Smooth muscle cell (in vitro differentiated cells): Measurements from ENCODE around the gene TC2N. TPM values are rescaled to one million over a fixed set of nuclear protein-coding genes. Genes with fewer than 3 reads are reported as not detected.
"Not testable (repeated sequence)": the region's sequence is repeated elsewhere in the genome, so short reads cannot be mapped to it uniquely, and the experiment has no call there.

Source experiments
- DNase-seq: peaks from one replicate; lab custom pipeline; 2025; ENCODE audit not compliant: unreplicated experiment; lab: John Stamatoyannopoulos, UW
- H2AFZ ChIP-seq: fragments of 200-600 bp; sonication (generic); 2 replicates; pipeline ENCODE4 v1.6.0; 2016; ENCODE audit warnings: antibody characterized with exemption, low read depth, mild to moderate bottlenecking
- H3F3A ChIP-seq: fragments of 200-600 bp; sonication (generic); 2 replicates; pipeline ENCODE4 v1.6.0; 2017; ENCODE audit warnings: antibody characterized with exemption, low read depth
- H3K27ac ChIP-seq: fragments of 200-600 bp; sonication (generic); 2 replicates; pipeline ENCODE4 v1.5.1; 2016; ENCODE audit warnings: low read depth, mild to moderate bottlenecking
- H3K27me3 ChIP-seq: fragments of 200-600 bp; sonication (generic); 2 replicates; pipeline ENCODE4 v1.6.1; 2016; ENCODE audit warnings: low read depth, mild to moderate bottlenecking
- H3K36me3 ChIP-seq: fragments of 200-600 bp; sonication (generic); 2 replicates; pipeline ENCODE4 v1.5.1; 2016; ENCODE audit warnings: low read depth
- H3K4me1 ChIP-seq: fragments of 200-600 bp; sonication (generic); 2 replicates; pipeline ENCODE4 v1.5.1; 2016; ENCODE audit warnings: low read depth
- H3K4me2 ChIP-seq: fragments of 200-600 bp; sonication (generic); 2 replicates; pipeline ENCODE4 v1.6.0; 2016; ENCODE audit warnings: mild to moderate bottlenecking
- H3K4me3 ChIP-seq: fragments of 200-600 bp; sonication (generic); 2 replicates; pipeline ENCODE4 v1.5.1; 2016; ENCODE audit warnings: mild to moderate bottlenecking
- H3K79me2 ChIP-seq: fragments of 200-600 bp; sonication (generic); 2 replicates; pipeline ENCODE4 v1.6.0; 2016; ENCODE audit warnings: low read depth, mild to moderate bottlenecking
- H3K9ac ChIP-seq: fragments of 200-600 bp; sonication (generic); 2 replicates; pipeline ENCODE4 v1.6.0; 2016; ENCODE audit warnings: low read depth
- H3K9me3 ChIP-seq: fragments of 200-600 bp; sonication (generic); replicated peaks from 2 replicates; pipeline ENCODE4 v1.5.1; 2016; ENCODE audit warnings: low read depth
- H4K20me1 ChIP-seq: fragments of 200-600 bp; sonication (generic); 2 replicates; pipeline ENCODE4 v1.6.0; 2016; ENCODE audit warnings: low read depth
- CTCF ChIP-seq: fragments of 200-600 bp; sonication (generic); IDR thresholded peaks from 2 replicates; pipeline ENCODE4 v1.5.1; 2017; ENCODE audit warnings: borderline replicate concordance, mild to moderate bottlenecking, antibody characterized with exemption; ENCODE audit not compliant: insufficient read depth, poor library complexity, severe bottlenecking
- WGBS: methylation state at CpG from one replicate; pipeline ENCODE4 v1.1.7; 2016; ENCODE audit warnings: low lambda C conversion rate; 5-methylcytosine and 5-hydroxymethylcytosine counted together
- polyA plus RNA-seq: library from polyadenylated mRNA; unstranded; fragments of >200 nt; fragmentation: Nextera tagmentation; extraction: Ambion mirVana; gene quantifications from 2 replicates; pipeline ENCODE4 v1.2.1, GENCODE V29; 2016
- total RNA-seq: library from RNA; depleted of rRNA; stranded (reverse); fragments of >200 nt; gene quantifications from 2 replicates; pipeline ENCODE4 v1.2.3, GENCODE V29; 2014

The TC2N gene
- total and polyA plus RNA-seq, 2 experiments from 2014 or later, result 0.33 to 10.3 TPM

- no peaks in the 10 kb centered on the region for H3K79me2 ChIP-seq
- no peak overlapping the region for H2AFZ ChIP-seq
- no peak for DNase-seq
- WGBS, result 83% methylated on average over 2 of the region's 2 CpGs
- H3K9ac ChIP-seq, result no peak overlapping the region
- H3F3A ChIP-seq, result no peaks in the 10 kb centered on the region
- no peaks in the 10 kb centered on the region for H3K4me1 ChIP-seq
- H3K36me3 ChIP-seq, result no peaks in the 10 kb centered on the region
- no peak overlapping the region for H3K4me2 ChIP-seq
- no peak overlapping the region for H3K4me3 ChIP-seq
- H4K20me1 ChIP-seq, result no peaks in the 10 kb centered on the region
- no peak overlapping the region for H3K27ac ChIP-seq
- peaks cover 4% of the 10 kb centered on the region for H3K27me3 ChIP-seq
- no peak for TF ChIP-seq CTCF
- no peaks in the 10 kb centered on the region for H3K9me3 ChIP-seq
Measured at GRCh38 chr14:91845652-91846051, 21.7 kb downstream of the TC2N start.

- H3K4me2 ChIP-seq, H3K4me1 ChIP-seq, H3K27me3 ChIP-seq, H3K36me3 ChIP-seq, H3K4me3 ChIP-seq, H3K79me2 ChIP-seq, H3K27ac ChIP-seq, H2AFZ ChIP-seq, H3F3A ChIP-seq, DNase-seq, H3K9me3 ChIP-seq, H4K20me1 ChIP-seq, H3K9ac ChIP-seq: not testable (repeated sequence)
- WGBS, result 93% methylated on average over 8 of the region's 8 CpGs
Measured at GRCh38 chr14:91845056-91845455, 22.3 kb downstream of the TC2N start.

- H4K20me1 ChIP-seq, result no peaks in the 10 kb centered on the region
- no peaks in the 10 kb centered on the region for H3K79me2 ChIP-seq
- no peak overlapping the region for H3K4me2 ChIP-seq
- TF ChIP-seq CTCF, result no peak
- no peak overlapping the region for H3K27ac ChIP-seq
- WGBS, result 86% methylated on average over 4 of the region's 4 CpGs
- no peak for DNase-seq
- H2AFZ ChIP-seq, result no peak overlapping the region
- H3K27me3 ChIP-seq, result peaks cover 10% of the 10 kb centered on the region
- no peaks in the 10 kb centered on the region for H3K36me3 ChIP-seq
- H3K9me3 ChIP-seq, result no peaks in the 10 kb centered on the region
- no peak overlapping the region for H3K9ac ChIP-seq
- H3K4me1 ChIP-seq, result no peaks in the 10 kb centered on the region
- no peak overlapping the region for H3K4me3 ChIP-seq
- no peaks in the 10 kb centered on the region for H3F3A ChIP-seq
Measured at GRCh38 chr14:91844029-91844428, 23.3 kb downstream of the TC2N start.

GRCh38 chr14:91843437-91843836, 23.9 kb downstream of the TC2N start:
- 85% methylated on average over 4 of the region's 4 CpGs for WGBS
- Histone ChIP-seq H3K27me3 (peaks cover 15% of the 10 kb centered on the region), H3K4me3 (no peak overlapping the region), H3K27ac (no peak overlapping the region), H3K36me3 (no peaks in the 10 kb centered on the region), H3F3A (no peaks in the 10 kb centered on the region), H2AFZ (no peak overlapping the region), H3K9ac (no peak overlapping the region), H3K4me2 (no peak overlapping the region), H3K9me3 (no peaks in the 10 kb centered on the region), H3K79me2 (no peaks in the 10 kb centered on the region), H4K20me1 (no peaks in the 10 kb centered on the region), H3K4me1 (no peaks in the 10 kb centered on the region)
- TF ChIP-seq CTCF, result no peak
- DNase-seq, result no peak
